H9 (cell line): ENCODE results near the gene ROBO2. TPM values are rescaled to one million over a fixed set of nuclear protein-coding genes. Genes with fewer than 3 reads are reported as not detected.

ENCODE experiments used
- DNase-seq: peaks from one replicate; pipeline ENCODE4 v3.0.0-alpha.2; 2017
- H2AFZ ChIP-seq: one replicate; pipeline ENCODE4 v1.6.1; 2013; ENCODE audit warnings: mild to moderate bottlenecking, low read length, control low read depth, moderate library complexity
- H2AK5ac ChIP-seq: 2 replicates; pipeline ENCODE4 v1.6.1; 2013; ENCODE audit warnings: low read length, control low read depth, mixed read lengths; ENCODE audit not compliant: insufficient read length
- H2BK120ac ChIP-seq: one replicate; pipeline ENCODE4 v1.6.1; 2013; ENCODE audit warnings: low read depth, mild to moderate bottlenecking, low read length, control low read depth, inconsistent platforms; ENCODE audit not compliant: poor library complexity, severe bottlenecking
- H2BK12ac ChIP-seq: 2 replicates; pipeline ENCODE4 v1.6.1; 2013; ENCODE audit warnings: low read length, control low read depth, mixed read lengths, low read depth; ENCODE audit not compliant: insufficient read length
- H2BK15ac ChIP-seq: 2 replicates; pipeline ENCODE4 v1.6.1; 2013; ENCODE audit warnings: low read depth, low read length, control low read depth
- H2BK20ac ChIP-seq: one replicate; pipeline ENCODE4 v1.6.1; 2013; ENCODE audit warnings: low read depth, mild to moderate bottlenecking, low read length, control low read depth, inconsistent platforms; ENCODE audit not compliant: poor library complexity, severe bottlenecking
- H2BK5ac ChIP-seq: 2 replicates; pipeline ENCODE4 v1.6.1; 2013; ENCODE audit warnings: low read length, control low read depth, mixed read lengths; ENCODE audit not compliant: insufficient read length
- H3K14ac ChIP-seq: 2 replicates; pipeline ENCODE4 v1.6.1; 2013; ENCODE audit warnings: low read length, control low read depth; ENCODE audit not compliant: insufficient read depth
- H3K18ac ChIP-seq: 2 replicates; pipeline ENCODE4 v1.6.1; 2013; ENCODE audit warnings: low read depth, mild to moderate bottlenecking, mixed read lengths, low read length, control low read depth; ENCODE audit not compliant: insufficient read length
- H3K23ac ChIP-seq: 2 replicates; pipeline ENCODE4 v1.6.1; 2013; ENCODE audit warnings: low read length, control low read depth, mixed read lengths, low read depth; ENCODE audit not compliant: insufficient read length
- H3K23me2 ChIP-seq: 2 replicates; pipeline ENCODE4 v1.6.1; 2013; ENCODE audit warnings: low read depth, mild to moderate bottlenecking, mixed read lengths, low read length, control low read depth; ENCODE audit not compliant: insufficient read length, poor library complexity, severe bottlenecking
- H3K27ac ChIP-seq: 2 replicates; pipeline ENCODE4 v1.5.1; 2013; ENCODE audit warnings: low read length, control low read depth, mixed read lengths, low read depth; ENCODE audit not compliant: insufficient read length
- H3K27me3 ChIP-seq: 2 replicates; pipeline ENCODE4 v1.6.1; 2013; ENCODE audit warnings: low read length, control low read depth, inconsistent platforms; ENCODE audit not compliant: insufficient read depth
- H3K4ac ChIP-seq: 2 replicates; pipeline ENCODE4 v1.6.1; 2013; ENCODE audit warnings: low read depth, mild to moderate bottlenecking, control low read depth, inconsistent platforms, low read length, moderate library complexity
- H3K4me1 ChIP-seq: 2 replicates; pipeline ENCODE4 v1.6.1; 2013; ENCODE audit warnings: low read length, control low read depth, inconsistent platforms; ENCODE audit not compliant: insufficient read depth
- H3K4me2 ChIP-seq: 2 replicates; pipeline ENCODE4 v1.6.1; 2013; ENCODE audit warnings: low read length, control low read depth, mixed read lengths; ENCODE audit not compliant: insufficient read length, insufficient read depth
- H3K56ac ChIP-seq: 2 replicates; pipeline ENCODE4 v1.6.1; 2013; ENCODE audit warnings: low read depth, mild to moderate bottlenecking, mixed read lengths, low read length, control low read depth; ENCODE audit not compliant: insufficient read length
- H3K79me1 ChIP-seq: 2 replicates; pipeline ENCODE4 v1.6.1; 2013; ENCODE audit warnings: low read depth, mild to moderate bottlenecking, moderate library complexity, low read length, control low read depth, inconsistent platforms; ENCODE audit not compliant: insufficient read depth, poor library complexity, severe bottlenecking
- H3K79me2 ChIP-seq: 2 replicates; pipeline ENCODE4 v1.6.1; 2013; ENCODE audit warnings: low read length, control low read depth, inconsistent platforms; ENCODE audit not compliant: insufficient read depth
- H3K9ac ChIP-seq: 2 replicates; pipeline ENCODE4 v1.6.1; 2013; ENCODE audit warnings: low read length, control low read depth, mixed read lengths; ENCODE audit not compliant: insufficient read length; ENCODE audit errors: extremely low read depth
- H3K9me3 ChIP-seq: one replicate; pipeline ENCODE4 v1.6.1; 2013; ENCODE audit warnings: low read depth, low read length, inconsistent platforms; ENCODE audit not compliant: control insufficient read depth
- H3T11ph ChIP-seq: one replicate; pipeline ENCODE4 v1.6.1; 2013; ENCODE audit warnings: mild to moderate bottlenecking, low read length, control low read depth, inconsistent platforms
- H4K20me1 ChIP-seq: one replicate; pipeline ENCODE4 v1.6.1; 2013; ENCODE audit not compliant: control insufficient read depth, insufficient read length, insufficient read depth
- H4K5ac ChIP-seq: 2 replicates; pipeline ENCODE4 v1.6.1; 2013; ENCODE audit warnings: low read depth, mild to moderate bottlenecking, mixed read lengths, low read length, control low read depth; ENCODE audit not compliant: insufficient read length
- H4K8ac ChIP-seq: replicated peaks from 2 replicates; pipeline ENCODE4 v1.6.1; 2013; ENCODE audit warnings: low read length, control low read depth, mixed read lengths, low read depth; ENCODE audit not compliant: insufficient read length
- H4K91ac ChIP-seq: 2 replicates; pipeline ENCODE4 v1.6.1; 2013; ENCODE audit warnings: low read depth, mild to moderate bottlenecking, moderate library complexity, mixed read lengths, low read length, control low read depth; ENCODE audit not compliant: insufficient read length
- H3K27ac Mint-ChIP-seq, 3 experiments: 2 replicates in 2 of 3; 3 replicates in 1 of 3; pipeline ENCODE4 v1.8.0; 2020 to 2021; ENCODE audit warnings: mixed read lengths in 3 of 3, mild to moderate bottlenecking in 1 of 3, moderate library complexity in 1 of 3
- H3K27me3 Mint-ChIP-seq: 2 replicates; pipeline ENCODE4 v1.8.0; 2021; ENCODE audit warnings: low read depth, mild to moderate bottlenecking, moderate library complexity, mixed read lengths
- H3K36me3 Mint-ChIP-seq, 3 experiments: 2 replicates in 2 of 3; 3 replicates in 1 of 3; pipeline ENCODE4 v1.8.0; 2020 to 2021; ENCODE audit warnings: low read depth in 3 of 3, mixed read lengths in 3 of 3; ENCODE audit not compliant: insufficient read depth in 1 of 3
- H3K4me1 Mint-ChIP-seq, 2 experiments: 2 replicates each; pipeline ENCODE4 v1.8.0; 2020; ENCODE audit warnings: mixed read lengths in 2 of 2
- H3K4me3 Mint-ChIP-seq, 2 experiments: 2 replicates in 1 of 2; 3 replicates in 1 of 2; pipeline ENCODE4 v1.8.0; 2020 to 2021; ENCODE audit warnings: mild to moderate bottlenecking in 2 of 2, mixed read lengths in 2 of 2, moderate library complexity in 1 of 2
- H3K9me3 Mint-ChIP-seq, 2 experiments: 2 replicates in 1 of 2; 3 replicates in 1 of 2; pipeline ENCODE4 v1.8.0; 2020; ENCODE audit warnings: mild to moderate bottlenecking in 2 of 2, mixed read lengths in 2 of 2, moderate library complexity in 1 of 2
- WGBS: extraction: QIAGEN DNeasy Blood & Tissue Kit; methylation state at CpG from one replicate; pipeline ENCODE4 v1.1.7; 2013; ENCODE audit warnings: missing lambda C conversion rate, low lambda C conversion rate, mixed read lengths; ENCODE audit not compliant: insufficient read length; ENCODE audit errors: extremely low coverage; 5-methylcytosine and 5-hydroxymethylcytosine counted together
- total RNA-seq: library from RNA; stranded (reverse); gene quantifications from 2 replicates; pipeline ENCODE4 v1.2.1, GENCODE V29; 2021
- TF ChIP-seq, protein P1 (sequence below): fragments of 200-600 bp; sonication (generic); conservative IDR thresholded peaks from 3 replicates; pipeline ENCODE4 v1.8.0; 2021; ENCODE audit warnings: antibody characterized with exemption, mild to moderate bottlenecking

ROBO2 gene
- total RNA-seq, 1 experiment from 2014 or later: 2.3 TPM

DNA sequence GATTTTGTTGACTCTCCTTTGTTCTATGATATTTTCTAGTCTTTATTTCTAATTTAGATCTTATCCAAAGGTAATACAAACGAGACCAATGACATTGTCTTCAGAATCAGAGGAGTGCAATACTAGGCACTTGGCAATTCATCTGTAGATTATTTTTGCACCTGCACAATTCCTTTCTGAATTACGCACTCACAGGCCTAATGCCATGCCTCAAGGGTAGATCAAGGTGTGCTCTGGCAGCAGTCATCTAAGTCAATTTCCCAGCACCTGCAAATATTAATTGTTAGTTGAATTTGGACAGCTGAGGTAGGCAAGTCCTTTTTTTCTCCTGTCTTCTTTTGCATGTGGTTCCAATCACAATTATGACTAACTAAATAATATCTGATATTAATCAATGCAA, 653.2 kb downstream of the ROBO2 start:
- no CpG with 5 or more reads among the region's 2 CpGs for WGBS

More for the DNA sequence above, 653.2 kb downstream of the ROBO2 start:
- Histone ChIP-seq H3K4ac (no peak overlapping the region), H2BK15ac (no peak overlapping the region), H3T11ph (no peak overlapping the region), H3K14ac (no peak overlapping the region), H2BK120ac (no peak overlapping the region), H3K9ac (no peak overlapping the region), H2AFZ (no peak overlapping the region), H3K79me1 (no peaks in the 10 kb centered on the region), H4K8ac (no peak overlapping the region), H3K27me3 (no peaks in the 10 kb centered on the region), H4K20me1 (no peaks in the 10 kb centered on the region), H3K79me2 (no peaks in the 10 kb centered on the region; the same call in 1 of the 2 replicates), H3K27ac (no peak overlapping the region), H2AK5ac (no peak overlapping the region), H3K23ac (no peak overlapping the region), H2BK5ac (no peak overlapping the region), H2BK12ac (no peak overlapping the region), H3K4me2 (no peak overlapping the region), H4K5ac (no peak overlapping the region), H3K18ac (no peak overlapping the region), H3K56ac (no peak overlapping the region), H2BK20ac (no peak overlapping the region), H4K91ac (no peak overlapping the region), H3K9me3 (no peaks in the 10 kb centered on the region), H3K23me2 (no peaks in the 10 kb centered on the region), H3K4me1 (no peaks in the 10 kb centered on the region)
- H3K4me3 Mint-ChIP-seq: no peak overlapping the region
- no peak overlapping the region for H3K27ac Mint-ChIP-seq
- no peaks in the 10 kb centered on the region for H3K27me3 Mint-ChIP-seq
- H3K9me3 Mint-ChIP-seq: no peaks in the 10 kb centered on the region
- no peak for DNase-seq
- peaks cover 2 to 4% of the 10 kb centered on the region in 2 experiments for H3K4me1 Mint-ChIP-seq
- H3K36me3 Mint-ChIP-seq: no peaks in the 10 kb centered on the region; a peak in 1 of 7 replicates
- TF ChIP-seq, protein P1, sequence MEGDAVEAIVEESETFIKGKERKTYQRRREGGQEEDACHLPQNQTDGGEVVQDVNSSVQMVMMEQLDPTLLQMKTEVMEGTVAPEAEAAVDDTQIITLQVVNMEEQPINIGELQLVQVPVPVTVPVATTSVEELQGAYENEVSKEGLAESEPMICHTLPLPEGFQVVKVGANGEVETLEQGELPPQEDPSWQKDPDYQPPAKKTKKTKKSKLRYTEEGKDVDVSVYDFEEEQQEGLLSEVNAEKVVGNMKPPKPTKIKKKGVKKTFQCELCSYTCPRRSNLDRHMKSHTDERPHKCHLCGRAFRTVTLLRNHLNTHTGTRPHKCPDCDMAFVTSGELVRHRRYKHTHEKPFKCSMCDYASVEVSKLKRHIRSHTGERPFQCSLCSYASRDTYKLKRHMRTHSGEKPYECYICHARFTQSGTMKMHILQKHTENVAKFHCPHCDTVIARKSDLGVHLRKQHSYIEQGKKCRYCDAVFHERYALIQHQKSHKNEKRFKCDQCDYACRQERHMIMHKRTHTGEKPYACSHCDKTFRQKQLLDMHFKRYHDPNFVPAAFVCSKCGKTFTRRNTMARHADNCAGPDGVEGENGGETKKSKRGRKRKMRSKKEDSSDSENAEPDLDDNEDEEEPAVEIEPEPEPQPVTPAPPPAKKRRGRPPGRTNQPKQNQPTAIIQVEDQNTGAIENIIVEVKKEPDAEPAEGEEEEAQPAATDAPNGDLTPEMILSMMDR: no peak
